ENCODE results near the gene BRD1. TPM values are rescaled to one million over a fixed set of nuclear protein-coding genes. Genes with fewer than 3 reads are reported as not detected.

Gene BRD1
- polyA plus RNA-seq (2011; rRNA removed) (3.1 and 4.6 TPM in 2 replicates), polyA minus RNA-seq (2011; rRNA and poly(A)+ RNA removed) (5.2 and 6.2 TPM in 2 replicates)

DNA sequence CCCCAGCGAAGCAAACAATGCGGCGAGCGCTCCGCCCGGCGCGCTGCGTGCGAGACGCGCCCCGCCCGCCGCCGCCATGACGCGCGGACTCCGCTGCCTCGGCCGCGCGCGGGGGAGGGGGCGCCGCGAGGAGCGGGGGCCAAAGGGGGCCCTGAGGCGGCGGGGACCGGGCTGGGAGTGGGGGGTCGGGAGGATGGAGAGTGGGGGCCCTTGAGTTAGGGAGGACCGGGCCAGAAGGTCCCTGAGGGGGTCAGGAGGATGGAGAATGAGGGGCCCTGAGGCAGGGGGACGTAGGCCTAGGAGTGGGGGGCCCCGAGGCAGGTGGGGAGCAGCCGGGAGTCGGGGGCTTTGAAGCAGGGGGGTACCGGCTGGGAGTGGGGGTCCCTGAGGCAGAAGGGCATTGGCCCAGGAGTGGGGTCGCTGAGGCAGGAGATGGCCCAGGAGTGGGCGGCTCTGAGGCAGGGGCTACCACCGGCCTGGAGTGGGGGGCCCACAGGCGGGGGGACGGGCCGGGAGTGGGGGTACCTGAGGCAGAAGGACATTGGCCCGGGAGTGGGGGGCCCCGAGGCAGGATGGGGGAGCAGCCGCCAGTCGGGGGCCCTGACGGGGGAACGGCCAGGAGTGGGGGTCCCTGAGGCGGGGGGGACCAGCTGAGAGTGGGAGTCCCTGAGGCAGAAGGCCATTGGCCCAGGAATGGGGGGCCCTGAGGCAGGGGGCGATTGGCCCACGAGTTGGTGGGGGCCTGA lies at the start of gene BRD1:
TSS of gene BRD1 (minus strand) at position 21 of the 746 bp plus-strand sequence. CDS start 3,556 bp downstream, outside the sequence.
- TF ChIP-seq CTCF (IDR thresholded peaks at IDR 0.05; ENCODE audit: insufficient read depth, low read depth, low read length), result no peak
- POLR2A ChIA-PET, result no interaction called here
- DNase-seq (ENCODE audit: low read depth), result no peak
- H3K27me3 ChIP-seq (ENCODE audit: control insufficient read depth, insufficient read depth, low read length), result no peaks in the 10 kb centered on the region
- CTCF ChIA-PET, result no interaction called here
- H3K4me3 ChIP-seq (ENCODE audit: low read depth, low read length), result peak within 1 kb of the TSS; percentile 80
- H3K36me3 ChIP-seq (ENCODE audit: control insufficient read depth, insufficient read depth, low read length), result peaks cover 6% of the 10 kb centered on the region

GRCh38 chr22:49873228-49873940 lies 45.7 kb upstream of the BRD1 start:
- no peaks in the 10 kb centered on the region for H3K36me3 ChIP-seq (ENCODE audit: control insufficient read depth, insufficient read depth, low read length)
- no peak for DNase-seq (ENCODE audit: low read depth)
- ChIA-PET POLR2A (no interaction called here), CTCF (interaction anchor here (1.0 kb wide), 2 partner anchors 9 to 11 kb away, joined by 3 to 4 read pairs; no protein-coding TSS in a partner anchor)
- no peaks in the 10 kb centered on the region for H3K27me3 ChIP-seq (ENCODE audit: control insufficient read depth, insufficient read depth, low read length)
- TF ChIP-seq CTCF (IDR thresholded peaks at IDR 0.05; ENCODE audit: insufficient read depth, low read depth, low read length), result no peak
- no peak overlapping the region for H3K4me3 ChIP-seq (ENCODE audit: low read depth, low read length)

GRCh38 chr22:49872347-49872746 lies 44.7 kb upstream of the BRD1 start:
- no peak for TF ChIP-seq CTCF (IDR thresholded peaks at IDR 0.05; ENCODE audit: insufficient read depth, low read depth, low read length)
- ChIA-PET CTCF (interaction anchor here (0.6 kb wide), 1 partner anchor 12 kb away, joined by 3 read pairs; no protein-coding TSS in a partner anchor), POLR2A (interaction anchor here (0.6 kb wide), 1 partner anchor 15 kb away, joined by 3 read pairs; no protein-coding TSS in a partner anchor)
- no peaks in the 10 kb centered on the region for H3K36me3 ChIP-seq (ENCODE audit: control insufficient read depth, insufficient read depth, low read length)
- no peaks in the 10 kb centered on the region for H3K27me3 ChIP-seq (ENCODE audit: control insufficient read depth, insufficient read depth, low read length)
- DNase-seq (ENCODE audit: low read depth), result no peak
- H3K4me3 ChIP-seq (ENCODE audit: low read depth, low read length), result no peak overlapping the region

DNA sequence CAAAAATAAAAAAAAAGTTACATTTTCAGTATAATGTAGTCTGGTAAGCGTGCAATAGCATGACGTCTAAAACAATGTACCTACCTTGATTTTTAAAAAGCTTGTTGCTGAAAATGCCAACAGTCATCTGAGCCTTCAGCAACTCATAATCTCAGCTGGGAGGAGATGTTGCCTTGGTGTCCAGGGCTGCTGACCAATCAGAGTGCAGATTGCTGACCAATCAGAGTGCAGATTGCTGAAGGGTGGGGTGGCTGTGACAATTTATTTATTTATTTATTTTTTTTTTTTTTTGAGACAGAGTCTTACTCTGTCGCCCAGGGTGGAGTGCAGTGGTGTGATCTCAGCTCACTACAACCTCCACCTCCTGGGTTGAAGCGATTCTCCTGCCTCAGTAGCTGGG lies 43.8 kb upstream of the BRD1 start:
- no peak for DNase-seq (ENCODE audit: low read depth)
- ChIA-PET CTCF (interaction anchor here (0.6 kb wide), 1 partner anchor 11 kb away, joined by 3 read pairs; no protein-coding TSS in a partner anchor), POLR2A (interaction anchor here (0.7 kb wide), 1 partner anchor 29 kb away, joined by 6 read pairs; no protein-coding TSS in a partner anchor)
- no peaks in the 10 kb centered on the region for H3K27me3 ChIP-seq (ENCODE audit: control insufficient read depth, insufficient read depth, low read length)
- TF ChIP-seq CTCF (IDR thresholded peaks at IDR 0.05; ENCODE audit: insufficient read depth, low read depth, low read length), result no peak
- no peaks in the 10 kb centered on the region for H3K36me3 ChIP-seq (ENCODE audit: control insufficient read depth, insufficient read depth, low read length)
- no peak overlapping the region for H3K4me3 ChIP-seq (ENCODE audit: low read depth, low read length)

Data from BJ (cell line).